Peyer's patch (tissue), 4 donors: Measurements from ENCODE around the gene MED10.

Experiments used
- POLR2A ChIP-seq, 2 donors: fragments of 450-650 bp; IDR thresholded peaks; one replicate each; pipeline ENCODE4 v1.5.1; 2017; ENCODE audit warnings: antibody characterized with exemption in 2 of 2, mild to moderate bottlenecking in 2 of 2, moderate library complexity in 2 of 2
- TF ChIP-seq, protein P1 (sequence below), 6 experiments: fragments of 450-650 bp in 4 of 6; fragments of 200-600 bp in 2 of 6; sonication (generic) in 1 of 6; IDR thresholded peaks; one replicate each; pipeline ENCODE4 v1.5.1; 2017 to 2019; ENCODE audit warnings: antibody characterized with exemption in 6 of 6, mild to moderate bottlenecking in 3 of 6, moderate library complexity in 1 of 6

DNA sequence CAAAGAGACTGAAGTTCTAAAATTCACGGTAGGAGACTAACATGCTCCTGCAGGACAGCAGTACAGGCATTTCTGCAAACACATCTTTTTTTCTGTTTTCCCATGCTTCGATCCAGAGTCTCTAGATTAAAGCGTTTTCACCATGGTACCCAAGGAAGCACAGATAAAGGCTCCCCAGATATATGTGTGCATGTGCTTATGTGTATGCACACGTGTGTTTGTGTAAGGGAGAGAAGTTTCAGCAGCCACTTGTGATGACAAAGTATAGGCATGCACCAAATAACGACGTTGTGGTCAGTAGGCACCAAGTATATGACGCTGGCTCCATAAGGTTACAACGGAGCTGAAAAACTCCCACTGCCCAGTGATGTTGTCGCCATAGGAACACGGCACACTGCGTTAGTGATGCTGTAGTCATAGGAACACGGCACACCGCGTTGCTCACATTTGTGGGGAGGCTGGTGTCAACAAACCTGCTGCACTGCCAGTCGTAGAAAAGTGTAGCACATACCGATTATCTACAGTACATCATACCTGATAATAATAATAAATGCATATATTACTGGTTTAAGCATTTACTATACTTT is 21.7 kb downstream of the MED10 start:
- TF ChIP-seq POLR2A (IDR thresholded peaks at IDR 0.05), result no peak
- TF ChIP-seq, protein P1, sequence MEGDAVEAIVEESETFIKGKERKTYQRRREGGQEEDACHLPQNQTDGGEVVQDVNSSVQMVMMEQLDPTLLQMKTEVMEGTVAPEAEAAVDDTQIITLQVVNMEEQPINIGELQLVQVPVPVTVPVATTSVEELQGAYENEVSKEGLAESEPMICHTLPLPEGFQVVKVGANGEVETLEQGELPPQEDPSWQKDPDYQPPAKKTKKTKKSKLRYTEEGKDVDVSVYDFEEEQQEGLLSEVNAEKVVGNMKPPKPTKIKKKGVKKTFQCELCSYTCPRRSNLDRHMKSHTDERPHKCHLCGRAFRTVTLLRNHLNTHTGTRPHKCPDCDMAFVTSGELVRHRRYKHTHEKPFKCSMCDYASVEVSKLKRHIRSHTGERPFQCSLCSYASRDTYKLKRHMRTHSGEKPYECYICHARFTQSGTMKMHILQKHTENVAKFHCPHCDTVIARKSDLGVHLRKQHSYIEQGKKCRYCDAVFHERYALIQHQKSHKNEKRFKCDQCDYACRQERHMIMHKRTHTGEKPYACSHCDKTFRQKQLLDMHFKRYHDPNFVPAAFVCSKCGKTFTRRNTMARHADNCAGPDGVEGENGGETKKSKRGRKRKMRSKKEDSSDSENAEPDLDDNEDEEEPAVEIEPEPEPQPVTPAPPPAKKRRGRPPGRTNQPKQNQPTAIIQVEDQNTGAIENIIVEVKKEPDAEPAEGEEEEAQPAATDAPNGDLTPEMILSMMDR (IDR thresholded peaks at IDR 0.05), result no peak
